Gastroesophageal sphincter (tissue), 4 donors: Measurements from ENCODE around the gene FZD4. TPM values are rescaled to one million over a fixed set of nuclear protein-coding genes. Genes with fewer than 3 reads are reported as not detected.
"Not testable (repeated sequence)": the region's sequence is repeated elsewhere in the genome, so short reads cannot be mapped to it uniquely, and the experiment has no call there.

ENCODE experiments used
- ATAC-seq: fragments of 150-250 bp; one replicate; pipeline ENCODE4 v1.9.1; 2016; ENCODE audit warnings: mild to moderate bottlenecking, moderate library complexity
- H3K27ac ChIP-seq, 4 donors: fragments of 200-600 bp; sonication (generic) in 3 of 4; 1 replicate in 3 of 4; 2 replicates in 1 of 4; pipeline ENCODE4 v1.5.1; 2016 to 2019
- H3K27me3 ChIP-seq: fragments of 200-600 bp; sonication (generic); one replicate; pipeline ENCODE4 v1.5.1; 2019
- H3K36me3 ChIP-seq, 2 donors: fragments of 200-600 bp; sonication (generic); one replicate each; pipeline ENCODE4 v1.5.1; 2019; ENCODE audit warnings: control low read depth in 1 of 2
- H3K4me1 ChIP-seq, 3 donors: fragments of 200-600 bp; sonication (generic); 1 replicate in 2 of 3; 2 replicates in 1 of 3; pipeline ENCODE4 v1.5.1; 2016 to 2019; ENCODE audit warnings: control low read depth in 2 of 3
- H3K4me3 ChIP-seq, 2 donors: fragments of 200-600 bp; sonication (generic); one replicate each; pipeline ENCODE4 v1.5.1; 2019; ENCODE audit warnings: mild to moderate bottlenecking in 1 of 2, moderate library complexity in 1 of 2
- H3K9me3 ChIP-seq, 3 donors: fragments of 200-600 bp; sonication (generic); one replicate each; pipeline ENCODE4 v1.5.1; 2017 to 2019; ENCODE audit warnings: control low read depth in 2 of 3
- EP300 ChIP-seq: sonication (generic); formaldehyde crosslinking; IDR thresholded peaks from one replicate; pipeline ENCODE4 v1.6.1; 2017; ENCODE audit warnings: antibody characterized with exemption, mild to moderate bottlenecking
- POLR2A ChIP-seq, 2 donors: fragments of 450-650 bp; IDR thresholded peaks; one replicate each; pipeline ENCODE4 v1.6.1; 2017; ENCODE audit warnings: antibody characterized with exemption in 2 of 2, mild to moderate bottlenecking in 2 of 2, moderate library complexity in 1 of 2
- POLR2AphosphoS5 ChIP-seq: sonication (generic); formaldehyde crosslinking; IDR thresholded peaks from one replicate; pipeline ENCODE4 v1.6.1; 2017; ENCODE audit warnings: antibody characterized with exemption
- WGBS, 2 donors: methylation state at CpG; one replicate each; pipeline ENCODE4 v1.1.5; 2018; ENCODE audit warnings: low coverage in 1 of 2; 5-methylcytosine and 5-hydroxymethylcytosine counted together
- total RNA-seq, 4 donors: library from RNA; depleted of rRNA; stranded (reverse); fragments of >200 nt; gene quantifications; one replicate each; pipeline ENCODE4 v1.1.0, GENCODE V29; 2016
- TF ChIP-seq, protein P1 (sequence below), 4 experiments: fragments of 200-600 bp in 2 of 4; fragments of 450-650 bp in 2 of 4; sonication (generic) in 1 of 4; IDR thresholded peaks; one replicate each; pipeline ENCODE4 v1.5.1; 2017 to 2019; ENCODE audit warnings: antibody characterized with exemption in 4 of 4, mild to moderate bottlenecking in 2 of 4, moderate library complexity in 2 of 4

FZD4 gene
- total RNA-seq, 4 donors from 2014 or later = 33.3 to 42.9 (median 34.6) TPM

DNA sequence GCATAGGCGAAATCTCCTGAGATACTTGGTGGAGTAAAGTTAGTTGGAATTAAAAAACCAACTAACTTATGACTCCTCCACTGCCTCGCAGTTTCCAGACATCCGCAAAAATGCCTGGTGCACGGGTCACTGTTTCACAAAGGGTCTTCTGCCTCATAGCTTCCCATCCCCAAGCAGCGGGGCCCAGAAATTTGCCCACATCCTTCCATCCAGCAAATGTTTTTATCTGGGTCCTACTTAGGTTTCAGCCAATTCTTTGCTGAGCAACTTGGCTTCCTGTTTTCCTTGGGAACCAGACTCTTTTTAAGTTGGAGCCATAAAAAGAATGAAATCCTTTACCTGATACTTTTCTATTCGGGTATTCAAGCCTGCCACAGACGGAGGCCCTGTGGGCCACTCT lies 36.2 kb downstream of the FZD4 start:
- Histone ChIP-seq H3K27ac (peak overlapping the region in 3 of 4 donors; percentile 43 to 57 (median 54)), H3K27me3 (no peaks in the 10 kb centered on the region), H3K9me3 (no peaks in the 10 kb centered on the region), H3K4me1 (peaks cover 0 to 44% (median 11%) of the 10 kb centered on the region in 3 donors), H3K36me3 (no peaks in the 10 kb centered on the region), H3K4me3 (no peak overlapping the region)
- 68 to 76% methylated on average over 5 to 7 of the region's 7 CpGs for WGBS, 2 donors
- no peak for TF ChIP-seq POLR2AphosphoS5
- TF ChIP-seq, protein P1, sequence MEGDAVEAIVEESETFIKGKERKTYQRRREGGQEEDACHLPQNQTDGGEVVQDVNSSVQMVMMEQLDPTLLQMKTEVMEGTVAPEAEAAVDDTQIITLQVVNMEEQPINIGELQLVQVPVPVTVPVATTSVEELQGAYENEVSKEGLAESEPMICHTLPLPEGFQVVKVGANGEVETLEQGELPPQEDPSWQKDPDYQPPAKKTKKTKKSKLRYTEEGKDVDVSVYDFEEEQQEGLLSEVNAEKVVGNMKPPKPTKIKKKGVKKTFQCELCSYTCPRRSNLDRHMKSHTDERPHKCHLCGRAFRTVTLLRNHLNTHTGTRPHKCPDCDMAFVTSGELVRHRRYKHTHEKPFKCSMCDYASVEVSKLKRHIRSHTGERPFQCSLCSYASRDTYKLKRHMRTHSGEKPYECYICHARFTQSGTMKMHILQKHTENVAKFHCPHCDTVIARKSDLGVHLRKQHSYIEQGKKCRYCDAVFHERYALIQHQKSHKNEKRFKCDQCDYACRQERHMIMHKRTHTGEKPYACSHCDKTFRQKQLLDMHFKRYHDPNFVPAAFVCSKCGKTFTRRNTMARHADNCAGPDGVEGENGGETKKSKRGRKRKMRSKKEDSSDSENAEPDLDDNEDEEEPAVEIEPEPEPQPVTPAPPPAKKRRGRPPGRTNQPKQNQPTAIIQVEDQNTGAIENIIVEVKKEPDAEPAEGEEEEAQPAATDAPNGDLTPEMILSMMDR (IDR thresholded peaks at IDR 0.05) = no peak
- TF ChIP-seq POLR2A (IDR thresholded peaks at IDR 0.05) = no peak
- TF ChIP-seq EP300 = no peak
- ATAC-seq = no peak

DNA sequence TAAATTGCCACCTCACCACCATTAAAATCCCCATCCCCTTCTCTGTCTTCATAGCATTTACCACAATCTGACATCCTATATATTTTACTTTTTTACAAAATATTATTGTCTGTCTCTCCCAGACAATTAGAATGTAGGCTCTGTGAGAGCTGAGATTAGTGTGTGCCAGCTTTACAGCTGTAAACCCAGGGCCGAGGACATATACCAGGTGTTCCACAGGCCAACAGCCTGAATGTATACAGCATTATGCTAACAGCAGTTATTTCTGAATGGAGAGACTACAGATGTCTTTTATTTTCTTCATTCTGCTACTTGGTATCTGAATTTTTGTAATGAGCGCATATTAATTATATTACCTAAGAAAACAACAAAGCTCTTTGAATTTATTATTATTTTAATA lies 36.7 kb downstream of the FZD4 start:
- H3K9me3 ChIP-seq = no peaks in the 10 kb centered on the region
- H3K4me3 ChIP-seq = no peak overlapping the region
- ATAC-seq = no peak
- H3K27ac ChIP-seq = peak overlapping the region in 2 of 4 donors; percentile 43 to 54
- H3K36me3 ChIP-seq = no peaks in the 10 kb centered on the region
- H3K4me1 ChIP-seq = peaks cover 0 to 44% (median 11%) of the 10 kb centered on the region in 3 donors
- TF ChIP-seq, protein P1 (IDR thresholded peaks at IDR 0.05) = no peak
- TF ChIP-seq EP300 = no peak
- no peak for TF ChIP-seq POLR2AphosphoS5
- no peak for TF ChIP-seq POLR2A (IDR thresholded peaks at IDR 0.05)
- H3K27me3 ChIP-seq = no peaks in the 10 kb centered on the region
- 78% methylated on average over 2 of the region's 2 CpGs for WGBS, 2 donors

DNA sequence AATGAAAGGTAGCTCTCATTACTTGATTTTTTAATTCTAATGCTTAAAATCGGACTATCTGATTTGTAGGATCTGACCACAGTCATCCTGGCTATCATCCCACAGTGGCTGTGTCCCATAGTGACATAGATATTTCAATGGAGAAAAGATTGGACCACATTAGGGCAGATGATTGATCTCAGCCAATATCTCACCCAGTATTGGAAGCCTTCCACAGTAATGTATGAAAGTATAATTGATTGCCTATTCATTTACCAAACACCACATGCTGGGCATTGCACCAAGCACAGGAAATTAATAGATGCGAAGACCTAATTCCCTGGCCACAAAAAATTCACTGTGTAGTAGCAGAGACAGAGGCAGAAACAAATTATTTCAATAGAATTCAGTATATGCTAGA lies 37.6 kb downstream of the FZD4 start:
- H3K4me3 ChIP-seq = no peak overlapping the region
- H3K9me3 ChIP-seq = peaks cover 0 to 3% (median 0%) of the 10 kb centered on the region in 3 donors
- TF ChIP-seq, protein P1 (IDR thresholded peaks at IDR 0.05) = no peak
- WGBS, 2 donors = 79 to 82% methylated on average over 2 of the region's 2 CpGs
- peak overlapping the region in 1 of 4 donors; percentile 77 for H3K27ac ChIP-seq
- H3K36me3 ChIP-seq = no peaks in the 10 kb centered on the region
- peaks cover 0 to 44% (median 11%) of the 10 kb centered on the region in 3 donors for H3K4me1 ChIP-seq
- ATAC-seq = no peak
- no peaks in the 10 kb centered on the region for H3K27me3 ChIP-seq

DNA sequence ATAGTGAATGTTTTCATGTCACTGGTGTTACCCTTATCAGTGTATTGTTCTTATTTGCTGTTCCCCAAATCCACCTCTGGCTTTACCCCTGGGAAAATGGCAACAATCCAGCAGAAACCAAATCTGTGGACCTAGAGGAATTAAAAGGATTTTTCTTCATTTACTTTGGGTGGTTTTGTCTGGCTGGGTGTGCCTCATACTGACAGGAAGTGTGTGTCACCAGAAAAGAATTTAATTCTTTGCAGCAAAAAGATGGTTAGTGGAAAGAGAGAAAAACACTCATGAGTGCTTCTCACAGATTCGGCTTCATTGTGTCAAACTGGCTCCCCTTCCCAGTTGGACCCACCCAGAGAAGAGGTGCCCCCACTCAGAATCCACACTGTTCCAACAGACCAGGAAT lies 38.9 kb downstream of the FZD4 start:
- Histone ChIP-seq H3K27ac (peak overlapping the region in 3 of 4 donors; percentile 48 to 77 (median 51)), H3K4me3 (no peak overlapping the region), H3K9me3 (peaks cover 0 to 4% (median 0%) of the 10 kb centered on the region in 3 donors), H3K4me1 (peaks cover 0 to 36% (median 11%) of the 10 kb centered on the region in 3 donors), H3K27me3 (no peaks in the 10 kb centered on the region), H3K36me3 (no peaks in the 10 kb centered on the region)
- TF ChIP-seq, protein P1 (IDR thresholded peaks at IDR 0.05) = no peak
- peak; percentile 14 for TF ChIP-seq POLR2AphosphoS5
- ATAC-seq = peak; percentile 45
- 17 to 25% methylated on average over 1 of the region's 1 CpG for WGBS, 2 donors

DNA sequence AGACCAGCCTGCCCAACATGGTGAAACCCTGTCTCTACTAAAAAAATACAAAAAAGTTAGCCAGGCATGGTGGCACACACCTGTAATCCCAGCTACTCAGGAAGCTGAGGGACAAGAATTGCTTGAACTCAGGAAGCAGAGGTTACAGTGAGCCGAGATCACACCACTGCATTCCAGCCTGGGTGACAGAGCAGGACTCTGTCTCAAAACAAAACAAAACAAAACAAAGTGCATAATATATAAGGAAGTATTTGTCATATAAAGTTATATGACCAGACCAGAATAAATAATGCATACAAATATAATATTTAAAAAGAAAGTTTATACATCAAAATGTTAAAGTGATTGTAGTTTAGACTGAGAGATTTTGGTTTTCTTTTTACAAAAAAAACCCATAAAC lies 39.3 kb downstream of the FZD4 start:
- H3K9me3 ChIP-seq, H3K27me3 ChIP-seq, H3K4me3 ChIP-seq, H3K36me3 ChIP-seq, ATAC-seq: not testable (repeated sequence)
- H3K27ac ChIP-seq = peak overlapping the region in 3 of 4 donors; percentile 17 to 51 (median 48)
- 36 to 50% methylated on average over 1 of the region's 1 CpG for WGBS, 2 donors
- H3K4me1 ChIP-seq = peaks cover 0 to 36% (median 11%) of the 10 kb centered on the region in 3 donors
